ENCODE results near the gene CHPT1. TPM values are rescaled to one million over a fixed set of nuclear protein-coding genes. Genes with fewer than 3 reads are reported as not detected.

CHPT1 gene
- total and polyA plus RNA-seq, 2 of the 13 experiments (the other 11 are each of a cell fraction or from before 2014, with no cell fraction given): 117 to 178 TPM

DNA sequence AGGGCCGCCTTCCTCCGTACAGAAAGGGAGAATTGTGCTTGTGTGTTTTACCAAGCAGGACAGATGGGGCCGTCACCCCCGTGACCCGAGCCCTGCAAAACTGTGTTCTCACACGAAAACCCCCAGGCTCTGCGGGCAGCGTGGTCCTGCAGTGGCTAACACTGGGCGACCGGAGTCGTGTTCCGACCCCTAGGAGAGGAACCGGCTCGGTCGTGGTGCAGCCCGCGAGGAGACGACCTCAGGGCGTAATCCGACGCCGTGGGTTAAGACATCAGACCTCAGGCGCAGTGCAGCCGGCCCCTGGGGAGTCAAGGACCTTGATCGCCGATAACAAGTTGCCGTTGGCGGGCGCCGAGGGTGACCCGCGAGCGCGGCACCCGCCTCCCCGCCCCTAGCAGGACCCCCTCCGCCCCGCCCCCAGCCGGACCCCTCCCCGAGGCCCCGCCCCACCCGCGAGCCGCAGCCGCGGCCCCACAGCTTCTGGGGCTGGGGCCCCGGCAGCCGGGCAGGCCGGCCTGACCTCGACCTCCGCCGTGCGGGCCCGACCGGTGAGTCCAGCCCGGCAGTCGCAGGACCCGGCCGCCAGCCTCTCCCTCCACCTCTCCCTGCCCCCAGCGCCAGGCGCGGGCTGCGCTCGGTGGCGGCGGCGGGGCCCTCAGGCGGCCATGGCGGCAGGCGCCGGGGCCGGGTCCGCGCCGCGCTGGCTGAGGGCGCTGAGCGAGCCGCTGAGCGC is at the start of gene CHPT1 (continued):
- no peak; the same call in 1 of the 2 replicates for TF ChIP-seq NPAS2 (CRISPR knock-in tag; IDR thresholded peaks at IDR 0.05; ENCODE audit: borderline replicate concordance)
- TF ChIP-seq NR2C2 (CRISPR knock-in tag; IDR thresholded peaks at IDR 0.05; ENCODE audit: borderline replicate concordance): no peak
- TF ChIP-seq ZNF33A (CRISPR knock-in tag; IDR thresholded peaks at IDR 0.05; ENCODE audit: borderline replicate concordance): no peak
- TF ChIP-seq ZFAT (CRISPR knock-in tag; conservative IDR thresholded peaks at IDR 0.05): no peak
- TF ChIP-seq ZBTB7A (CRISPR knock-in tag; IDR thresholded peaks at IDR 0.05): no peak
- TF ChIP-seq ZNF235 (CRISPR knock-in tag; IDR thresholded peaks at IDR 0.05; ENCODE audit: borderline replicate concordance): peak; percentile 13; the same call in 1 of the 2 replicates
- TF ChIP-seq ZNF484 (CRISPR knock-in tag; IDR thresholded peaks at IDR 0.05; ENCODE audit: borderline replicate concordance, low read depth): no peak
- no peak for TF ChIP-seq HNF4G (IDR thresholded peaks at IDR 0.05; ENCODE audit: borderline replicate concordance, low read depth, low read length)
- TF ChIP-seq HNF4G (CRISPR knock-in tag; IDR thresholded peaks at IDR 0.05; ENCODE audit: borderline replicate concordance, low read depth): no peak; the same call in 1 of the 2 replicates
- TF ChIP-seq PITX1 (CRISPR knock-in tag; IDR thresholded peaks at IDR 0.05): peak; percentile 63
- no peak for TF ChIP-seq ELF3 (CRISPR knock-in tag; IDR thresholded peaks at IDR 0.05)
- TF ChIP-seq ZNF331 (CRISPR knock-in tag; IDR thresholded peaks at IDR 0.05): no peak
- TF ChIP-seq, protein P1, sequence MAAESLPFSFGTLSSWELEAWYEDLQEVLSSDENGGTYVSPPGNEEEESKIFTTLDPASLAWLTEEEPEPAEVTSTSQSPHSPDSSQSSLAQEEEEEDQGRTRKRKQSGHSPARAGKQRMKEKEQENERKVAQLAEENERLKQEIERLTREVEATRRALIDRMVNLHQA (CRISPR knock-in tag; IDR thresholded peaks at IDR 0.05): no peak
- TF ChIP-seq, protein P2, sequence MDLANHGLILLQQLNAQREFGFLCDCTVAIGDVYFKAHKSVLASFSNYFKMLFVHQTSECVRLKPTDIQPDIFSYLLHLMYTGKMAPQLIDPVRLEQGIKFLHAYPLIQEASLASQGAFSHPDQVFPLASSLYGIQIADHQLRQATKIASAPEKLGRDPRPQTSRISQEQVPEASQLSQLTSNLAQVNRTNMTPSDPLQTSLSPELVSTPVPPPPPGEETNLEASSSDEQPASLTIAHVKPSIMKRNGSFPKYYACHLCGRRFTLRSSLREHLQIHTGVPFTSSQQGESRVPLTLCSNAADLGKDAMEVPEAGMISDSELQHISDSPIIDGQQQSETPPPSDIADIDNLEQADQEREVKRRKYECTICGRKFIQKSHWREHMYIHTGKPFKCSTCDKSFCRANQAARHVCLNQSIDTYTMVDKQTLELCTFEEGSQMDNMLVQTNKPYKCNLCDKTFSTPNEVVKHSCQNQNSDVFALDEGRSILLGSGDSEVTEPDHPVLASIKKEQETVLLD (CRISPR knock-in tag; IDR thresholded peaks at IDR 0.05; ENCODE audit: low read depth): peak; percentile 11; the same call in 1 of the 2 replicates
- no peak for TF ChIP-seq CHD2 (IDR thresholded peaks at IDR 0.05; ENCODE audit: low read depth, low read length)
- no peak for TF ChIP-seq THAP11 (CRISPR knock-in tag; IDR thresholded peaks at IDR 0.05)
- TF ChIP-seq ZNF563 (CRISPR knock-in tag; IDR thresholded peaks at IDR 0.05): no peak; the same call in 1 of the 2 replicates
- TF ChIP-seq TEAD3 (CRISPR knock-in tag; optimal IDR thresholded peaks at IDR 0.05; ENCODE audit: borderline replicate concordance): no peak
- TF ChIP-seq MYNN (CRISPR knock-in tag; IDR thresholded peaks at IDR 0.05; ENCODE audit: low read depth): no peak
- peak; percentile 51; the same call in 1 of the 2 replicates for TF ChIP-seq FOXC1 (CRISPR knock-in tag; IDR thresholded peaks at IDR 0.05; ENCODE audit: borderline replicate concordance)
- no peak for TF ChIP-seq SRSF9 (IDR thresholded peaks at IDR 0.05; ENCODE audit: borderline replicate concordance, insufficient read depth, low read depth, low read length, poor library complexity, severe bottlenecking)
- no peak for TF ChIP-seq SMAD1 (CRISPR knock-in tag; IDR thresholded peaks at IDR 0.05; ENCODE audit: borderline replicate concordance, low read depth)
- TF ChIP-seq, protein P3, sequence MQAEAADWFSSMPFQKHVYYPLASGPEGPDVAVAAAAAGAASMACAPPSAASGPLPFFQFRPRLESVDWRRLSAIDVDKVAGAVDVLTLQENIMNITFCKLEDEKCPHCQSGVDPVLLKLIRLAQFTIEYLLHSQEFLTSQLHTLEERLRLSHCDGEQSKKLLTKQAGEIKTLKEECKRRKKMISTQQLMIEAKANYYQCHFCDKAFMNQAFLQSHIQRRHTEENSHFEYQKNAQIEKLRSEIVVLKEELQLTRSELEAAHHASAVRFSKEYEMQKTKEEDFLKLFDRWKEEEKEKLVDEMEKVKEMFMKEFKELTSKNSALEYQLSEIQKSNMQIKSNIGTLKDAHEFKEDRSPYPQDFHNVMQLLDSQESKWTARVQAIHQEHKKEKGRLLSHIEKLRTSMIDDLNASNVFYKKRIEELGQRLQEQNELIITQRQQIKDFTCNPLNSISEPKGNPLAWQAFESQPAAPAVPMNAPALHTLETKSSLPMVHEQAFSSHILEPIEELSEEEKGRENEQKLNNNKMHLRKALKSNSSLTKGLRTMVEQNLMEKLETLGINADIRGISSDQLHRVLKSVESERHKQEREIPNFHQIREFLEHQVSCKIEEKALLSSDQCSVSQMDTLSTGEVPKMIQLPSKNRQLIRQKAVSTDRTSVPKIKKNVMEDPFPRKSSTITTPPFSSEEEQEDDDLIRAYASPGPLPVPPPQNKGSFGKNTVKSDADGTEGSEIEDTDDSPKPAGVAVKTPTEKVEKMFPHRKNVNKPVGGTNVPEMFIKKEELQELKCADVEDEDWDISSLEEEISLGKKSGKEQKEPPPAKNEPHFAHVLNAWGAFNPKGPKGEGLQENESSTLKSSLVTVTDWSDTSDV (CRISPR knock-in tag; IDR thresholded peaks at IDR 0.05): 0 out of 2 replicates have a peak, but pooled peaks have one; percentile 31
- no peak for TF ChIP-seq PHF5A (CRISPR knock-in tag; IDR thresholded peaks at IDR 0.05; ENCODE audit: low read depth, unreplicated experiment)
